HL-60 (cell line): ENCODE data around the gene PTTG1IP2.

Experiments
- CTCF ChIP-seq: IDR thresholded peaks from one replicate; pipeline ENCODE4 v1.5.1; 2011; ENCODE audit warnings: low read length, control low read depth, inconsistent platforms; ENCODE audit not compliant: insufficient read depth
- GABPA ChIP-seq: IDR thresholded peaks from 2 replicates; pipeline ENCODE4 v1.6.1; 2012; ENCODE audit warnings: low read depth
- POLR2AphosphoS5 ChIP-seq: IDR thresholded peaks from 2 replicates; pipeline ENCODE4 v1.6.1; 2012; ENCODE audit warnings: low read depth
- REST ChIP-seq: IDR thresholded peaks from 2 replicates; pipeline ENCODE4 v1.6.1; 2012; ENCODE audit warnings: low read depth; ENCODE audit not compliant: insufficient replicate concordance
- SPI1 ChIP-seq: IDR thresholded peaks from 2 replicates; pipeline ENCODE4 v1.6.1; 2012; ENCODE audit warnings: low read depth, mild to moderate bottlenecking, borderline replicate concordance

- TF ChIP-seq POLR2AphosphoS5 (no peak), GABPA (no peak), CTCF (no peak), REST (no peak), SPI1 (no peak)
Observed at GRCh38 chr7:90520484-90520883, 51.0 kb downstream of the PTTG1IP2 start.
